IPS-18a (cell line): Measurements from ENCODE around the gene ASPHD2.
"Not testable (repeated sequence)": the region's sequence is repeated elsewhere in the genome, so short reads cannot be mapped to it uniquely, and the experiment has no call there.

Experiments used
- H3K27ac ChIP-seq: one replicate; pipeline ENCODE4 v1.5.1; 2013; ENCODE audit warnings: low read length
- H3K27me3 ChIP-seq: one replicate; pipeline ENCODE4 v1.6.1; 2013; ENCODE audit warnings: mild to moderate bottlenecking, low read length; ENCODE audit not compliant: control insufficient read depth, insufficient read depth
- H3K36me3 ChIP-seq: one replicate; pipeline ENCODE4 v1.6.1; 2013; ENCODE audit warnings: low read depth, low read length; ENCODE audit not compliant: control insufficient read depth
- H3K4me1 ChIP-seq: one replicate; pipeline ENCODE4 v1.6.1; 2013; ENCODE audit warnings: low read depth, low read length; ENCODE audit not compliant: control insufficient read depth
- H3K4me3 ChIP-seq: one replicate; pipeline ENCODE4 v1.5.1; 2013; ENCODE audit warnings: low read length
- H3K9ac ChIP-seq: one replicate; pipeline ENCODE4 v1.6.1; 2013; ENCODE audit warnings: mild to moderate bottlenecking, low read length, moderate library complexity
- H3K9me3 ChIP-seq: one replicate; pipeline ENCODE4 v1.6.1; 2013; ENCODE audit warnings: low read depth, low read length; ENCODE audit not compliant: control insufficient read depth

The ASPHD2 gene

GRCh38 chr22:26437694-26438392 lies 8.8 kb downstream of the ASPHD2 start:
- Histone ChIP-seq H3K27ac (no peak overlapping the region), H3K4me1 (no peaks in the 10 kb centered on the region), H3K9me3 (no peaks in the 10 kb centered on the region), H3K4me3 (no peak overlapping the region), H3K9ac (no peak overlapping the region), H3K36me3 (peaks cover 17% of the 10 kb centered on the region), H3K27me3 (no peaks in the 10 kb centered on the region)

DNA sequence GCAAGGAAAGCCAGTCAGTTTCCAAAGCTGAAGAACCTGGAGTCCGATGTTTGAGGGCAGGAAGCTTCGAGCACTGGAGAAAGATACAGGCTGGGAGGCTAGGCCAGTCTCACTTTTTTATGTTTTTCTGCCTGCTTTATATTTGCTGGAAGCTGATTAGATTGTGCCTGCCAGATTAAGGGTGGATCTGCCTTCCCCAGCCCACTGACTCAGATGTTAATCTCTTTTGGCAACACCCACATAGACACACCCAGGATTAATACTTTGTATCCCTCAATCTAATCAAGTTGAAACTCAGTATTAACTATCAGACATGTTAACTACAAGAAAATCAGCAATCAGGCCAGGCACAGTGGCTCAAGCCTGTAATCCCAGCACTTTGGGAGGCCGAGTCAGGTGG lies 9.7 kb downstream of the ASPHD2 start:
- H3K36me3 ChIP-seq = peaks cover 12% of the 10 kb centered on the region
- not testable (repeated sequence) for H3K4me1 ChIP-seq, H3K27ac ChIP-seq, H3K27me3 ChIP-seq, H3K9me3 ChIP-seq, H3K9ac ChIP-seq, H3K4me3 ChIP-seq

DNA sequence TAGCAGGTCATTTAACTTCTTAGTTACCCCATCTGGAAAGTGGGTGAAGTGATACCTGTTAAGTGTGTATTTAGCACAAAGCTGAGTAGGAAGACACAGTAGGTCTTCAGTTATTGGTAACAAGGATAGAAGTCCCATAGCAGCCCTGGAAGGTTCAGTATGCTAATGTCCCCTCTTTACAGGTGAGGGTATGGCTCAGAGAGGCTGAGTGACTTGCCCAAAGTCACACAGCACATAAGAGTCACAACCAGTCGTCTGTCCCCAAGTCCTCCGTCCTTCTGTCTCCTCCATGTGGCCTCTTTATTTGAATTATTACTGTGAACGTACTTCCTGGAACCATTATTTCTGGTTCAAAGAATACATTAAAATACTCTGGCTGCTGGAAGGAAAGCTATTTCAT lies 10.5 kb downstream of the ASPHD2 start:
- Histone ChIP-seq H3K27ac (no peak overlapping the region), H3K36me3 (peaks cover 5% of the 10 kb centered on the region), H3K4me1 (no peaks in the 10 kb centered on the region), H3K9me3 (no peaks in the 10 kb centered on the region), H3K9ac (no peak overlapping the region), H3K27me3 (no peaks in the 10 kb centered on the region), H3K4me3 (no peak overlapping the region)

DNA sequence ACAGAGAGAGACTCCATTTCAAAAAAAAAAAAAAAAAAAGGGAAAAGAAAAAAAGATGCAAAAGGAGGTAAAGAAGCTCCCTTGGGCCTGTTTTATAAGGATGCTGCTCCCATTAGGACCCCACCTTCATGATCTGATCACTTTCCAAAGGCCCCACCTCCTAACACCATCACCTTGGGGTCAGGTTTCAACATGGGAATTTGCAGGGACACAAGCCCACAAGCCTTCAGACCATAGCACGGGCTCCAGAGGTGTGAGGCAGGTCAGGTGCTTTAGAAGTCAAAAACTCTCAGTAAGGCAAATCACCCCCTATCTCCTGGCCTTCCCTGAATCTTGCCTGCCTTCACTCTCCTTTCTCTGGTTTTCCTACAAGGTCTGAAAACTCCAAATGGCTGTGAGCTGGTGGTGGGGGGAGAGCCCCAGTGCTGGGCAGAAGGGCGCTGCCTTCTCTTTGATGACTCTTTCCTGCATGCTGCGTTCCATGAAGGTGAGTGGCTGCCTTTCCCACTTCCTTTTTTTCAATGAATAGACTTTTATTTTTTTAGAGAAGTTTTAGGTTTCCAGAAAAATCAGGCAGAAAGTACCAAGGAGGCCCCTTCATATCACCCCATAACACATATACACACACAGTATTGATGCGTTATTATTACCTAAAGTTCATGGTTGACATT lies 13.2 kb downstream of the ASPHD2 start:
- Histone ChIP-seq H3K4me1 (no peaks in the 10 kb centered on the region), H3K36me3 (no peaks in the 10 kb centered on the region), H3K9me3 (no peaks in the 10 kb centered on the region), H3K4me3 (no peak overlapping the region), H3K27ac (no peak overlapping the region), H3K27me3 (no peaks in the 10 kb centered on the region), H3K9ac (no peak overlapping the region)

DNA sequence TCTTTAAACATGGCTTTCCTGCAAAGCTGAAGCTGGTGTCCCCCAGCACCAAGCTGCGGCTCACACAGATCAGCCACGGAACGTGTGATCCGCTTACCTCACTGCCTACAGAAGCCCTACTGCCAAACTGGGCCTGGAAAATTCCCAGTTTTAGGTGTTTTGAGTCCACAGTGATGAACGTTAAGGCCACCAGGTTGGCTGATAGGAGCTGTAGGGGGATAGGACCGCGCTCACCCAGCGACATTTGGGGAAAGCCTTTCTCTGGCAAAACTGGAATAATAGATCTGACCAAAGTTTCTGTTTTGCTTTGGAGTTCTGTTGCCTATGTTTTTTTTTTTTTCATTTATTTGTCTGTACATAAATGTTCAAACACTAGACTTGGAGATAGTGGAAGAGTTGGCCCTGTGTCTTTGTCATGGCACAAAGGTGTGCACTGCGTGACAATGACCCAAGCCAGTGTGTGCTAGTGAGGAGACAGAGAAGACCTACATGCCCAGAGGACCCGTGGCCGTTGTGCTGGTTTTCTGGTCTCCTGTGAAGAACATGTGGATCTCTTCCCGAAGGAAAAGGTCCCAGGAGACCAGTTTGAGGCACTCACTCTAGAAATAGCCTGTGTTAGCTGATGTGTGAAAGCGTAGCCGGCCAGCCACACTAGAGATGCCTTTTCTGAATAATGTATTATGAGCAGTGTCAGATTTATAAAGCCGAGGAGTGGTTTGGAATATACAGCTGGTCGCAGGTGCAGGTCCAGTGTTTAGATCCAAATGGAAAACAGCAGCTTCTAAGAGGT lies 15.0 kb downstream of the ASPHD2 start:
- H3K9ac ChIP-seq = no peak overlapping the region
- no peak overlapping the region for H3K4me3 ChIP-seq
- no peaks in the 10 kb centered on the region for H3K36me3 ChIP-seq
- H3K9me3 ChIP-seq = no peaks in the 10 kb centered on the region
- H3K27me3 ChIP-seq = no peaks in the 10 kb centered on the region
- no peak overlapping the region for H3K27ac ChIP-seq
- H3K4me1 ChIP-seq = no peaks in the 10 kb centered on the region

DNA sequence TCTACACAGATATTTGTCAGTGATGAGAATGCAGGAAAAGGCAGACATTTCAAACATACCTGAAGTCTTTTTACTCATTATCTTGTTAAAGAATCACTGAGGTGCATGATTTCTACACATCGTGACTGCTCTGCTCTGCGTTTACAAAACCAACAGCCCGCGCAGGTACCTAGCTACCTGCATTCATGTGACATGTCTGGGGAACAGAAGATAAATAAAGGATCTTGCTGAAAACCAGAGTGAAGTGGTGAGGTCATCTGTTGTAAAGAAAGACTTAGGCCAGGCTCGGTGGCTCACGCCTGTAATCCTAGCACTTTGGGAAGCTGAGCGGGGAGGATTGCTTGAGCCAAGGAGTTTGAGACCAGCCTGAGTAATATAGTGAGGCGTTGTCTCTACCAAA lies 15.7 kb downstream of the ASPHD2 start:
- Histone ChIP-seq H3K4me1 (no peaks in the 10 kb centered on the region), H3K27ac (no peak overlapping the region), H3K36me3 (no peaks in the 10 kb centered on the region)

GRCh38 chr22:26445577-26446275 lies 16.7 kb downstream of the ASPHD2 start:
- Histone ChIP-seq H3K9me3 (no peaks in the 10 kb centered on the region), H3K4me3 (no peak overlapping the region), H3K36me3 (no peaks in the 10 kb centered on the region), H3K27me3 (no peaks in the 10 kb centered on the region), H3K9ac (no peak overlapping the region), H3K4me1 (no peaks in the 10 kb centered on the region), H3K27ac (no peak overlapping the region)

More for the DNA sequence above, 15.7 kb downstream of the ASPHD2 start:
- no peak overlapping the region for H3K9ac ChIP-seq
- H3K9me3 ChIP-seq = no peaks in the 10 kb centered on the region
- no peak overlapping the region for H3K4me3 ChIP-seq
- H3K27me3 ChIP-seq = no peaks in the 10 kb centered on the region

DNA sequence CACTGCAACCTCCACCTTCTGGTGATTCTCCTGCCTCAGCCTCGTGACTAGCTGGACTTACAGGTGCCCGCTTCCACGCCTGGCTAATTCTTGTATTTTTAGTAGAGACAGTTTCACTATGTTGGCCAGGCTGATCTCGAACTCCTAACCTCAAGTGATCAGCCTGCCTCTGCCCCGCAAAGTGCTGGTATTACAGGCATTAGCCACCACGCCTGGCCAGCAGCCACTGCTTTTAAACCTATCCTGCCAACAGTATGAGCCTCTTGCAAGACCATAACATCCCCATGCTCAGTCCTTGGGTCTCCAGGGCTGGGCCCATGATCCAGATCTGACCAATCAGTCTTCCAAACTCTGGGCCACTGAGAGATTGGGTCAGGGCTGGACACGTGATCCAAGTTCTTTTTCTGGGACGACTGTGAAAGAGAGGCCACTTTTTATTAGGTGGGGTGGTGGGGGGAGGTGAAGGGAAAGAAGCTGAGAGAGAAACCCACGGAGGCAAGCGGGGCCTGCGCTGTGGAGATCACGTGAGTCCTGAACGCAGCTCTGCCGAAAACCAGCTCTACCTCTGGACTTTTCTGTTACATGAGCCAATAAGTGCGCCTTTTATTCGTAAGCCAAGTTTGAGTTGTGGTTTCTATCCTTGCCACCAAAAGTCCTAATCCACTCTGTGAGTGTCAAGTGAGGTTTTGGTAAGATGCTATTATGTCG lies 17.9 kb downstream of the ASPHD2 start:
- H3K27me3 ChIP-seq = no peaks in the 10 kb centered on the region
- H3K36me3 ChIP-seq = peaks cover 8% of the 10 kb centered on the region
- no peaks in the 10 kb centered on the region for H3K4me1 ChIP-seq
- H3K27ac ChIP-seq = no peak overlapping the region
- no peaks in the 10 kb centered on the region for H3K9me3 ChIP-seq
- H3K9ac ChIP-seq = no peak overlapping the region
- H3K4me3 ChIP-seq = no peak overlapping the region

- Histone ChIP-seq H3K4me3 (no peak overlapping the region), H3K36me3 (peaks cover 16% of the 10 kb centered on the region), H3K9me3 (no peaks in the 10 kb centered on the region), H3K9ac (no peak overlapping the region), H3K27me3 (no peaks in the 10 kb centered on the region), H3K27ac (no peak overlapping the region), H3K4me1 (no peaks in the 10 kb centered on the region)
Observed at GRCh38 chr22:26447584-26448329, 18.7 kb downstream of the ASPHD2 start.

DNA sequence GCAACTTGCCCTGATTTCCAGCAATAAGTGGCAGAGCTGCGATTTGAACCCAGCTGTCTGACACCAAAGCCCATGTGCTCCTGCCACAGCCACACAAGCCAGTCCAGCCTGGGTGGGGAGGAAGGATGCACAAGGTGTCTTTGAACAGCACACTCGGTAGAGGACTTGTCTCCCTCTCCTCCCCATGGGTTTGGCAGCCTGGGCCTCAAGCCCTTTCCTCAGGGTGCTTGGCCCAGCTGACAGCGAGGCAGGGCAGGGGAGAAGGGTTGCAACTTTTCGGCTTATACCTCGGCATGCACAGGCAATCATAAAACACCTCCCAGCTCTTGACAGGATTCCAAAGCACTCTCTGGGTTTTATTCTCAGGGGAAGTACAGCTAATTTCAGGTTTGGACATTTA lies 19.3 kb downstream of the ASPHD2 start:
- no peaks in the 10 kb centered on the region for H3K9me3 ChIP-seq
- H3K9ac ChIP-seq = no peak overlapping the region
- no peaks in the 10 kb centered on the region for H3K4me1 ChIP-seq
- H3K4me3 ChIP-seq = no peak overlapping the region
- no peaks in the 10 kb centered on the region for H3K27me3 ChIP-seq
- no peak overlapping the region for H3K27ac ChIP-seq
- H3K36me3 ChIP-seq = peaks cover 22% of the 10 kb centered on the region
